SW 1271 (cell line): ENCODE data around the gene IDH3G.
"Not testable (repeated sequence)": the region's sequence is repeated elsewhere in the genome, so short reads cannot be mapped to it uniquely, and the experiment has no call there.

Source experiments
- DNase-seq, 2 experiments: peaks; one replicate each; lab custom pipeline; 2025; lab: John Stamatoyannopoulos, UW

IDH3G gene

GRCh38 chrX:153762626-153763173, 31.5 kb downstream of the IDH3G start:
- no peak for DNase-seq

DNA sequence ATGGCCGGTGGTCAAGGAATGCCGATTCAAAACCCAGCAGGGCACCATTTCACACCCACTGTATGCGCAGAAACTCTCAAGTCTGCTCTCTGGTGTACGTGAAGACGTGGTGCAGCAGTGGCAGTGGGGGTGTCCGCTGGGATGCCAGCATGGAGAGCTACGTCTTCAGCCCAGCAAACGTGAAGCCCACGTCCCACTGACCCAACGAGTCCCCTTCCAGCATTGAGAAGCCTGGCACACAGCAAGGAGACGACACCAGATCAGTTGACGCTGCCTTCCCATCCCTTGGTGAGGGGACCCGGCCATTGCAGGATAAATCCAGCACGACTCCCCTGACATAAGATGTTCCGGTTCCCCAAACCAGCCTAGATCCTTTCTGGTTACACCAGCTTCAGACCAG, 32.3 kb downstream of the IDH3G start:
- no peak for DNase-seq

GRCh38 chrX:153755136-153755535, 39.0 kb downstream of the IDH3G start:
- peak in 1 of 2 experiments; percentile 2 for DNase-seq

GRCh38 chrX:153750127-153750774, 43.9 kb downstream of the IDH3G start:
- no peak for DNase-seq

GRCh38 chrX:153749017-153749416, 45.2 kb downstream of the IDH3G start:
- DNase-seq = not testable (repeated sequence)

DNA sequence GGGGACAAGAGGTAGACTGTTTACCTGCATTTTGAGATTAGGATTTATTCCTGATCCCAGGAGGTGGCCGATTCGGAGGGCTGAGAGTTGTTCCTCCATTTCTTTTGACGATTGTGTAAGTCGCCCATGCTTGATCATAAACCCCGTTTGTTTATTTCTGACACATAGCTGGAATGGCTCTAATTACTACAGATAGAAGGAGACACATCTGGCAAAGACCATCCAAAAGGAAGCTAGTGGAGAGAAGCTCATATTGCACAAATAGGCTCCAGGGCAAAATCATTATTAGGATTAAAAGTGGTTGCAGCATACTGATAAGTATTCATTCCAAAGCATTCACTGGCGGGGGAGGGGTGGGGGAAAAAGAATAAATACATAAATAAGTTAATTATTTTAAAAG, 47.2 kb downstream of the IDH3G start:
- not testable (repeated sequence) for DNase-seq

DNA sequence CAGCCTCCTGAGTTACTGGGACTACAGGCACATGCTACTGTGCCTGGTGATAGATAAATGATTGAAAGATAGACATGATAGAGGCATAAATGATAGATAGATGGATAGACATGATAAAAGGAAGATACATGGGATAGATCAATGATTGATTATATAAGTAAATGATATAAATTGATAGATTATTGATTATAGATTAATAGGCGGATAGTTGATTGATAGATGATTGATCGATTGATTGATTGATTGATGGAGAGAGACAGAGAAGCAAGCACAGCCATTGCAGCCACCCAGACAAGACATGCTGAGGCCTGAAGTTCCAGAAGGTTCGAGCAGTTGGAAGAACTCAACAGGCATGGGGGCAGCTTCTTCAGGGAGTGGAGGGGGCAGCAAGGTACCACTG, 47.8 kb downstream of the IDH3G start:
- DNase-seq = no peak

- DNase-seq = not testable (repeated sequence)
These were observed 49.1 kb downstream of the IDH3G start for GRCh38 chrX:153745067-153745433.

DNA sequence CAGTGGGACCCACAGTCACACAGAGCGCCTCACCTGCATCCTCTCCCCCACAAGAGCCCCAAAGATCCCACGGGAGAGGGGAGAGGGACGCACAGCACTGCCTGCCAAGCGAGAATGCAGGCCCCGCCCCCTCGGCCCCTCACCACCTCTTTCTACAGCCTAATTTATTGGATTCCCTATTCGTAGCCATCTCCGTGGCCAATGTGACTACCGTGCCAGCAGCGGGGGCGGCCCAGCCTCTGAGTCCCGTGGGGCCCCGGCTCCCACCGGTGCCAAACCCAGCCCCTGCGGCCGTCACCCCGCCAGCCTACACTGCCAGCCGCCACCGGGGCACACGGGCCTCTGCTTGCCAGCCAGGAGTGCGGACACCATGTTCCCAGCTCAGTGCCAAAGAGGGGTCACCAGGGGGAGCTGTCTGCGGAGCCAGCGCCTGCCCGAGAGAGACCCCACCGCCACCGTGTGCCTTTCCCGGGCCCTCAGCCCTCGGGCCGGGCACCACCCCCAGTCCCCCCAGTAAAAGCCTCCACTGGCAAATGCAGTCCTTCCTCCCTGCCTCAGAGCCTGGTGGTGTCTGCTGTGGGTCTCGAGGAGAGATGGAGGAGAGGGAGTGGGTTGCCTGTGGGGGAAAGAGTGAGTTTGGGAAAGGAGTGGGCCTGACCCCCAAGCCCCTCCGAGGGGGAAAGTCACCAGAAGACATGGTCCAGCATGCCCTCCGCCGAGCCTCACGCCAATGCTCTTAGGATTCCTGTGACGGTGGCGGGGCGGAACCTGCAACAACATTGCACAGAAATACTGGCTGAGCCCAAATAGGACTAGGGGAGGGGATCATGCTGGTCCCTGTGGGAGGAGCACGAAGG, 49.7 kb downstream of the IDH3G start:
- no peak for DNase-seq

- DNase-seq = not testable (repeated sequence)
These were observed 50.5 kb downstream of the IDH3G start for GRCh38 chrX:153743468-153744209.

GRCh38 chrX:153742796-153743467, 51.2 kb downstream of the IDH3G start:
- not testable (repeated sequence) for DNase-seq

DNA sequence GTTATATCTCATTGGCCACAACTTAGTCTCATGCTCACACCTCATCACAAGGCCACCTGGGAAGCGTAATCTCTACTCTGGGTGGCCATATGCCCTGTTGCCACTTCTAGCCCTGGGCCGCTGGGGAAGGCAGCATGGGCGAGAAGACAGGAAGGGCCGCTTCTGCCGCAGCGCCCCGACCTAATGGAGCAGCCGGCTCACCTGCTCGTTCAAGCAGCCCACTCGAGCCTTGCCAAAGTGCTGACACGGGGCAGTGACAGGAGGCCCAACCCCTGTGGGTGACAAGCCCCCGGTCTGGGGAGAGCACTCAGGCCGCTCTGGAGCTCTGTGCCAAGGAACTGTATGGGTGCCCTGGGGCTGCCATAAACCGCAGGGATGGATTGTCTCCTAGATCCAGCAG, 52.1 kb downstream of the IDH3G start:
- not testable (repeated sequence) for DNase-seq

GRCh38 chrX:153741446-153741845, 52.7 kb downstream of the IDH3G start:
- DNase-seq = no peak

DNA sequence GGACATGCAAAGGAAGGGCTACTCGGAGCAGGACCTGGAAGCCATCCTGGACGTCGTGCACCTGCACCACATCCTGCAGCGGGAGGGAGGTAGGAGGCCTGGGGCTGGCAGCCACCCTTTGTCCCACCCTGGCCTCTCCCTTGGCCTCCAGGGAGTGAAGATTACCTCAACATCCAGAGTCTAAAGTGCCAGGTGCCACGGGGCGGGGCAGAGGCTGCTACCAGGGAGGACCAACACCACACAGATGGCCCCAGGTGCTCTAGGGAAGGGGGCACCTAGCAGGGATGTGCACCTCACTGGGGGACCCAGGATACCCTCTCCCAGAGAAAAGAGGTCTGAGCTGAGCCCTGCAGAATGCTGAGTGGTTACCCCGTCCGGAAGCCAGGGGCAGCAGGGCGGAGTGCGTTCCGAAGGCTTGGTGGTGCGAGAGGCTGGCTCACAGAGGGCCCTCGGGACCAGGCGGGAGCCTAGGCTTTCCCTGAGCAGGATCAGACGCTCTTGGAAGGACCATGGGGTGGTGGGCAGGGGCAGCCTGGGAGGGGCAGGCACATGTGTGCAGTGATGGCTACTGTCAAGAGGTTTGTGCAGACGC, 53.4 kb downstream of the IDH3G start:
- DNase-seq = no peak

DNA sequence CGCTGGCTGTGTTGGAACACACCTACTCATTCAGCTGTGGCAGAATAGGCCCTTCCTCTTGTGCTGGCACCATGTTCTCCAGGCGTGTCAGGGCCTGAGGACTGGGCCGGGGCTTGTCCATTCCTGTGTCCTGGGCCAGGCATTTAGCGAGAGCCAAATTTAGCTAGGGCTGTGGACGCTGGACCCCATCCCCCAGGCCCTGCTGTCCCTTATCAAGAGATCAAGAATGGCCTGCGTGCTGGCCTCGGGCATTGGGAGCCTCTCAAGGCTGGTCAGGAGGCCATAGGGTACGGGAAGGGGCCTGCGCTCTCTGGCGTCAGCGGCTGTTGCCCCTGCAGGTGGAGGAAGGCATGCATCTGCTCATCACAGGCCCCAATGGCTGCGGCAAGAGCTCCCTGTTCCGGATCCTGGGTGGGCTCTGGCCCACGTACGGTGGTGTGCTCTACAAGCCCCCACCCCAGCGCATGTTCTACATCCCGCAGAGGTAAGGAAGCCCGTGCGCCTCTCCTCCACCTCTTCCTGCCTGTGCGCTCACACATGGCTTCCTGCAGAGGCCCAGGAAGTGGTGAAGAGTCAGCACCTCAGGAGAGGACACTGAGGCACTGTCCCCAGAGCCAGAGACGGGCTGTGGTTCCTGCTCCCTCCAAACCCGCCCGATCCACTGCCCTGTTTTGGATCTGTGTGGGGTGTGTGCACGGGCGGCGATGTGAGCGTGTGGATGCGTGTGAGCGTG, 54.3 kb downstream of the IDH3G start:
- no peak for DNase-seq

- DNase-seq = no peak
These were observed 56.0 kb downstream of the IDH3G start for GRCh38 chrX:153738056-153738605.

GRCh38 chrX:153736871-153737441, 57.2 kb downstream of the IDH3G start:
- DNase-seq = no peak

GRCh38 chrX:153736071-153736820, 57.9 kb downstream of the IDH3G start:
- DNase-seq = no peak
